Measurements from ENCODE around the gene NOSTRIN.

Gene NOSTRIN

GRCh38 chr2:168843253-168843652 is 40.8 kb downstream of the NOSTRIN start:
- TF ChIP-seq REST (IDR thresholded peaks at IDR 0.05; ENCODE audit: insufficient read depth in 1 of 2, low read depth in 2 of 2, low read length in 2 of 2), result no peak

- TF ChIP-seq REST (IDR thresholded peaks at IDR 0.05; ENCODE audit: insufficient read depth in 1 of 2, low read depth in 2 of 2, low read length in 2 of 2), result no peak
- TF ChIP-seq POLR2AphosphoS5 (IDR thresholded peaks at IDR 0.05; ENCODE audit: low read depth, low read length), result no peak
- no peak for TF ChIP-seq TAF1 (IDR thresholded peaks at IDR 0.05; ENCODE audit: borderline replicate concordance, insufficient read depth, low read length)
- no peak for TF ChIP-seq SIN3A (IDR thresholded peaks at IDR 0.05; ENCODE audit: borderline replicate concordance, insufficient read depth, low read length)
- TF ChIP-seq FOXP2 (optimal IDR thresholded peaks at IDR 0.05; ENCODE audit: borderline replicate concordance, extremely low read depth, extremely low read length, insufficient read depth), result no peak
These were observed 45.8 kb downstream of the NOSTRIN start for GRCh38 chr2:168848225-168848624.

GRCh38 chr2:168849610-168850009 is 47.2 kb downstream of the NOSTRIN start:
- TF ChIP-seq FOXP2 (optimal IDR thresholded peaks at IDR 0.05; ENCODE audit: borderline replicate concordance, extremely low read depth, extremely low read length, insufficient read depth), result no peak
- no peak for TF ChIP-seq SIN3A (IDR thresholded peaks at IDR 0.05; ENCODE audit: borderline replicate concordance, insufficient read depth, low read length)
- no peak for TF ChIP-seq TAF1 (IDR thresholded peaks at IDR 0.05; ENCODE audit: borderline replicate concordance, insufficient read depth, low read length)

GRCh38 chr2:168850846-168851245 is 48.4 kb downstream of the NOSTRIN start:
- TF ChIP-seq SIN3A (IDR thresholded peaks at IDR 0.05; ENCODE audit: borderline replicate concordance, insufficient read depth, low read length), result no peak
- no peak for TF ChIP-seq FOXP2 (optimal IDR thresholded peaks at IDR 0.05; ENCODE audit: borderline replicate concordance, extremely low read depth, extremely low read length, insufficient read depth)
- no peak for TF ChIP-seq REST (IDR thresholded peaks at IDR 0.05; ENCODE audit: insufficient read depth in 1 of 2, low read depth in 2 of 2, low read length in 2 of 2)
- no peak for TF ChIP-seq POLR2AphosphoS5 (IDR thresholded peaks at IDR 0.05; ENCODE audit: low read depth, low read length)
- TF ChIP-seq TAF1 (IDR thresholded peaks at IDR 0.05; ENCODE audit: borderline replicate concordance, insufficient read depth, low read length), result no peak

GRCh38 chr2:168851674-168852320 is 49.4 kb downstream of the NOSTRIN start:
- TF ChIP-seq TAF1 (IDR thresholded peaks at IDR 0.05; ENCODE audit: borderline replicate concordance, insufficient read depth, low read length) (no peak), POLR2AphosphoS5 (IDR thresholded peaks at IDR 0.05; ENCODE audit: low read depth, low read length) (no peak)

GRCh38 chr2:168852481-168852880 is 50.0 kb downstream of the NOSTRIN start:
- TF ChIP-seq FOXP2 (optimal IDR thresholded peaks at IDR 0.05; ENCODE audit: borderline replicate concordance, extremely low read depth, extremely low read length, insufficient read depth) (no peak), POLR2AphosphoS5 (IDR thresholded peaks at IDR 0.05; ENCODE audit: low read depth, low read length) (no peak), SIN3A (IDR thresholded peaks at IDR 0.05; ENCODE audit: borderline replicate concordance, insufficient read depth, low read length) (no peak), TAF1 (IDR thresholded peaks at IDR 0.05; ENCODE audit: borderline replicate concordance, insufficient read depth, low read length) (no peak), REST (IDR thresholded peaks at IDR 0.05; ENCODE audit: insufficient read depth in 1 of 2, low read depth in 2 of 2, low read length in 2 of 2) (no peak)

Data from PFSK-1 (cell line).